ENCODE measurements around the gene MSRB1.

GRCh38 chr16:1917665-1918350 is 25.2 kb downstream of the MSRB1 start:
- TF ChIP-seq TAF1 (conservative IDR thresholded peaks at IDR 0.05) (no peak), CTCF (IDR thresholded peaks at IDR 0.05; ENCODE audit: low read depth, low read length, missing input control) (no peak), RAD21 (IDR thresholded peaks at IDR 0.05) (no peak), EGR1 (IDR thresholded peaks at IDR 0.05; ENCODE audit: low read depth in 2 of 2) (no peak), HNF4G (IDR thresholded peaks at IDR 0.05) (no peak), ATF3 (IDR thresholded peaks at IDR 0.05) (no peak), FOXA1 (IDR thresholded peaks at IDR 0.05) (no peak), GABPA (IDR thresholded peaks at IDR 0.05 in 1 of 2, conservative IDR thresholded peaks at IDR 0.05 in 1 of 2) (no peak), YY1 (IDR thresholded peaks at IDR 0.05) (no peak), ZBTB33 (IDR thresholded peaks at IDR 0.05) (no peak), JUND (IDR thresholded peaks at IDR 0.05) (no peak)
